GM21723 (cell line): ENCODE measurements around the gene BRINP3.
"Not testable (repeated sequence)": the region's sequence is repeated elsewhere in the genome, so short reads cannot be mapped to it uniquely, and the experiment has no call there.

Experiments used
- ATAC-seq: cut with Tn5 transposase; IDR thresholded peaks from one replicate; pipeline ENCODE4 v1.9.1; 2021; ENCODE audit warnings: mild to moderate bottlenecking, moderate library complexity; ENCODE audit not compliant: unreplicated experiment

The BRINP3 gene

DNA sequence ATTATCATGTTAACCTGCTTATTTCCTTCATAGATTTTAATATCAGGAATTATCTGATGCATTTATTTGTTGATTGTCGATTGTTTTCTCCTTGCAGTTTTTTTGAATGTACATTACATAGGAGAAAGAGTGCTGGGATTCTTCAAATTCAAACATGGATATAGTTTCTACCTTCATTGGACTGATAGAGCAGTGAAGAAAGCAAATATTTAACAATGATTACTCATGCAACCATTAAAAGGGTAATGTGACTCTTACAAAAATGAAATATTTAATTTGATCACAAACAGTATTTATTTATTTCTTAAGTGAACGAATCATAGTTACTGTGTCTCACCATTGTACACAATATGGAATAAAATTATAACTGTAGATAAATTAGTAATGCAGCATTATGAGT, 350.9 kb downstream of the BRINP3 start:
- ATAC-seq, result no peak

DNA sequence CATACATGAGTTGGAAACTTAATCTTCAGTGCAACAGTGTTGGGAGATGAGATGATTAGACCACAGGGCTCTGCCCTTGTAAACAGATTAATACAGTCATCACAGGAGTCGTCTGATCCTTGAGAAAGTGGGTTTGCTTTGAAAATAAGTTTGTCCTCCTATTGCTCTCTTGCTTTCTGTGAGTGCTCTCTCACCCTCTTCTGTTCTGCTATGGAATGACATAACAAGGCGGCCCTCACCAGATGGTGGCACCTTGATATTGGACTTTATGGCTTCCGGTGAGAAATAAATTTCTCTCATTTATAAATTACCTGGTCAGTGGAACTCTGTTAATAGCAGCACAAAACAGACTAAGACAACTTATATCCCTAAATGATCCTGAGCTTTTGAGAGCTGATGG, 353.6 kb downstream of the BRINP3 start:
- ATAC-seq, result no peak

DNA sequence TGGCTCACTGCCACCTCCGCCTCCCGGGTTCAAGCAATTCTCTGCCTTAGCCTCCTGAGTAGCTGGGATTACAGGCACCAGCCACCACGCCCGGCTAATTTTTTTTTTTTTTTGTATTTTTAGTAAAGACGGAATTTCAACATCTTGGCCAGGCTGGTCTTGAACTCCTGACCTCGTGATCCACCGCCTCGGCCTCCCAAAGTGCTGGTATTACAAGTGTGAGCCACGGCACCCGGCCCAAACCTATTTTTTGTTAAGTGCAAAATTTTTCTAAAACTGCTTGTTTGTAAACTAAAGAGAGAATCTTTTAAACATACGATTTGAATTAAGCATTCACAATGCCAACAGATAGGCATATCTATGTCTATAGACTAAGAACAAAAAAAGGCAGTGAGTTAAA, 357.1 kb downstream of the BRINP3 start:
- ATAC-seq, result not testable (repeated sequence)

DNA sequence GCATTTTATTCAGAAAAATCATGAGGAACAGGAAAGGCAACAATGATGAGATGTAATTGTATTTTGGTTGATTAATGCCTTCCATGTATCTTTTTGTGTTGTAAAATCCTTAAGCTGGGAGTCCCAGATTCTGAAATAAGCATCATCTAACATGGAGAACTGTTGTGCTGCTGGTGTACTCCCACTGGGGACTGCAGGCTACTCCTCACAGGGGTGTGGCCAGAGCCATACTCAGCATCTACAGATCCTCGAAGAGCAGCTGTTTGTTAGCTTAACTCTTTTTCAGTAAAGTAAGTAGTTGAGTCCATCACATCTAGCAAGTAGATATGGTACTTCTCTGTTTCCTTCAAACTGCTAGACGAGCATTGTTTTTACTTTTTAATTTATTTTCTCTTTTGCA, 358.0 kb downstream of the BRINP3 start:
- no peak for ATAC-seq

DNA sequence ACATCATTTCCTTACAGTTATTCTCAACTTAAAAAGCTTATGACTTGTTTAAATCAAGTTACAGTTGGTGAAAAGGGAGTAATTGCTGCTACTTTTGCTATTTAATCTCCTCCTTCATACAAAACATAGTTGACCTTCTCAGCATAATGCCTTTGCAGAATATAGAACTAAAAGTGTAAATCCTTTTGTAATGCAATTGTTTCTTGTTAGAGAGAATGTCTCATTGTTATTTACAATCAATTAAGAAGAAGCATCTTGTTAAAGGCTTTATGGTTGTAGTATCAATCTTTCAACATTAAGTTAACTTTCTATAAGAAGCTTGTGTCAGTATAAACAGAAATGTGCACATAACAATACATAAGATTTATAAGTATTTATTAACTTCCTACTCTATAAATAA, 360.7 kb downstream of the BRINP3 start:
- no peak for ATAC-seq

DNA sequence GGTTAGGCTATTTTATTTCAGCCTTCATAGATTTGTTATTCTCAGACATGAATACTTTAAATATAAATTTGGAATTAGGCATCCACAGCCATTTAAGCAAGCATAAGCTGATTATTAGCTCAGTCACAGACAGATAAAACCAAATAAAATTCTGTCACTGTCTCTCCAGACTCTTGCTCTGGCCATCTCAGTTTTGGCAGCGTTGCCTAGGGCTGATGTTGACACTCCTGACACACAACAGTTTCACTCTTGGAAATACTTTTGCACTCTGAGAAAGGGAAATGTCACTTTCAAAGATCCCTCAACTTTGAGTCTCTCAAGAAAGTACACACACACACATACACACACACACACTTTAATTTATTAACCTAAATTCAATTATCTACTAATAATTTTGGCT, 372.7 kb downstream of the BRINP3 start:
- ATAC-seq, result no peak

DNA sequence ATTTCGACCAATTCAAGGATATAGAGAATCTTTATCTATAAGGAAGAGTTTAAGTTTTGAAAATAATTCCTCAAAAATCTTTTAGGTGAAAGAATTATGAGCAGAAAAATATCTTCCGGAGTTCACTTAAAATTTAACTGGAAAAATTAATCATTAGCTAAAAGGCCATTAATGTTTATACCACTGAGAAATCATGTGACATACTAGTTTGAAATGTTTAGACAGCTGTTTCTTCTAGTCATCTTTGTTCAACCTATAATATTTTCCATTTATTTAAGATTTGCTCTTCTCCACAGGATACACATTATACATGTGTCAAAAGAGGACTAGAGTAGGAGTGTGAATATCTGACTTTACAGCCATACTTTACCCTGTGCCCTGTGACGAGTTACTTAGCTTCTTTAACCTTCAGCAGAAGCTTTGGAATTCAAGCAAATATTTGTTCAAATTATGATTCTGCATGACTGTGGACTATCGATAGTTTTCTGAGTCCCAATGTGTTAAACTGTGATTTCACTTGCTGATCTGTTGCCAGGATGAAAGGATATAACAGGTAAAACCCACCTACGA, 374.8 kb downstream of the BRINP3 start:
- ATAC-seq, result no peak

DNA sequence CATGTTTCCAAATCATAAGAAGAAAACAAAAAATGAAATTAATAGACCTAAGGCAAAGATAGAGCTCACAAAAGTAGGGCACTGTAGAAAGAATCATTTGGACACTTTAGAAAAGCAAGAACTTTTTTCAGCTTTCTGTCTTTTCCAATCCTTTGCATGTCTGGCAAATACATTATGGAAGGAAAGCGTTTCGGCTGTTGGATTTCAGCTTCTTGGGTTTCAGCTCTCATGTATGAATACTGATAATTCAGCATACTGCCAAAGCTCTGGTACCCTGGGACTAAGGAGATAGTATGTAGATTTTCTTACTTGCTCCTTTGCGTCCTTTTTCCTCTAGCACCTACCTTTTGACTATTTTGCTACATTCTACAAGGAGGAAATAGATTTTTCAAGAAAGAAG, 375.9 kb downstream of the BRINP3 start:
- ATAC-seq, result no peak

DNA sequence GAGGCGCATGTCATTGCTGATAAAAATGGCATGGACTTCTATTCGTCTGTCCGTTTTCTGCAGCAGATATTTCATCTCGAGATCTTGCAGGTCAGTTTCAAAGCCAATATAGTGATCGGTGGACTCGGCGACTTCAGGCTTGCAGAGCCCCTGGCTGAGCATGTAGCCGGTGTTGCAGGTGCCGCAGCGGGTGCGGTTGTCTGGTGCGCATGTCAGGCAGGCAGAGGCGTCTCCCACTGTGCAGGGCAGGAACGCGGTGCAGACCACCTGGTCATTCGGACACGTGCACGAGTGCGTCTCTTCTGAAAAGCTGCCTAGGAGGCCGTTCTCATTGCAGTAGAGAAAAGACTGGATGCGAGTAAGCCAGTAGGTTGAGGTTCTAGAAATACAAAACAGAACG, 378.9 kb downstream of the BRINP3 start:
- ATAC-seq, result no peak

DNA sequence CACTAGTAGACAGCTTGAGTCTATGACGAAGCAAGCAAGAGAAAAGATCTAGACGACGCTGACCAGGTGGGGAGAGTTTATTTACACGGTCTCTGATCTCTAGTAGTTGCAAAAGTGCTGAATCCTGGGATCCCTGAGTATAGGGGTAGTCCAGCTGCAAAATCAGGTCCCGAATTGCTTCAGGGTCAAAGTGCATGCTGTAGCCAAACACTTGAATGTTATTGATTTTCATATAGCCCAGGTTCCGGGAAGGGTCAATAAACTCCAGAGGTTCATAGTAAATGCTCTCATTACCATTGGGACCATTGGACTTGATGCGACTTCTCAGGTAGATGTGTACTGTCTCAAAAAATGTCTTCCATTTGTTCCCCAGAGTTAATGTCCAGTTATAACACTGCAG, 379.6 kb downstream of the BRINP3 start:
- no peak for ATAC-seq

DNA sequence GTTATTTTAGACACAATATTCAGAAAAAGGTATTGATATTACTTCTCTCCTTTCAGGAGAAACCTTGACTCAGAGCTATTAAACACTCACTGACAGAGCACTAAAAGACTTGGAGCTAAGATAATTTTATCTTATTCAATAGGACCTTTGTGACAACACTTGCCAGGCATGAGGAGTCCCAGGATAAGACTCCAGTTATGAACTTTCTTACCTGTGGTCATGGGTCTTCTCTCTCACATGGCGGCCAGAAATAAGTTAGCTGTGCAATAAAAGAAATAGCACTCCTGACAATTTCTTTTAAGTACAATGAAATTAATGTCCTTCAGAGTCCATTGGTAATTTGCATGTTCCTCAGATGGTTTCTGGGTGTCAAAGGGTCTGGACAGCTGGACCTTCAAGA, 382.1 kb downstream of the BRINP3 start:
- ATAC-seq, result no peak

DNA sequence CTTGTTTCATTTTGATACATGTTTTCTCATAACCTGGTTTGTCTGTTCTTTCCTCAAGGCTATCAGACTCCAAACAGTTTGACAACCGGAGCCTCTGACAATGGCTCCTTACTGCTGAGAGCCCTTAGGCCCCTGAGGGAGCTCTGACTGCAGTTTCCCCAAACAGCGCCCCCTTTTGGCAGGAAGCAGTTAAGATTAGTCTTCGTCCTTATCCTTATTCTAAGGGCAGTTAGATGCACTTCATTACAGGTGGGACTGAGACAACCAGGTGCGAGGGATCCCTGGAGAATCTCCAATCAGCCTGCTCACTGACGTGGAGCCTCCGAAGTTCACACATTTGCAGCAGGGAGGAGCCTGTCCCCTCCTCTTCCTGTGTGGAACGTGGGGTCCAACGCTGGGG, 393.1 kb downstream of the BRINP3 start:
- ATAC-seq, result no peak

DNA sequence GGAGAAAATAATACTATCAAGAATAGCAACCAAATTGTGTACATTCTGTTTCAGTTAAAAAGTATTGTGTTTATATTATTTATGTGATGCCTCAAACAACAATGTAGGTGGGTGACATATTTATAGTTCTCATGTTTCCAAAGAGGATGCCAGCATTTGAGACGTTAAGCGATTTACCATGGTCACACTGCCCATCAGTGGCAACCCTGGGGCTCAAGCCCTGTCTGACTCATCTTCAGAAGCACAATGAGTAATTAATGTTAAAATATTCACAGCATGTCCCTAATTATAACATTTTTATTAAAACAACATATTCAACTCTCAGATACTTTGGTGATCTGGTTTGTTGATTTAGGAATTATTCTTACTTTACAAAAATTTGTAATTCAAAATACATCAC, 409.4 kb downstream of the BRINP3 start:
- ATAC-seq, result no peak

DNA sequence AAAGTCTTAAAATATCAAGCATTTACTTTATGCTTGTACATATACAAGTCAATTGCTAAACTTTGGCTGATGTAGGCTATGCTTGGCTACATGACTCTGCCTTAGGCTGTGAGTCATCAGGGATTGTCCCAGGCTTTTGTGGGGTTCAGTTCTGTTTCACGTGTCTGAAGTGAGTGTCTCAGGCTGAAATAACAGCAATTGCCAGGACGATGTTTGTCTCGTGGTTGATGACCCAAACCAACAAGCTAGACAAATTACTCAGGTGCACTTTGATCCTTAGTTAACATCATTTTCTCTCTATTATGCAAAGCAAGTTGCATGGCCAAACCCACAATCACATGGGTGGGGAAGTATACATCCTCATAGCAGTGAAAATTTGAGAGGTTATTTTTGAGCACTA, 410.1 kb downstream of the BRINP3 start:
- ATAC-seq, result no peak

DNA sequence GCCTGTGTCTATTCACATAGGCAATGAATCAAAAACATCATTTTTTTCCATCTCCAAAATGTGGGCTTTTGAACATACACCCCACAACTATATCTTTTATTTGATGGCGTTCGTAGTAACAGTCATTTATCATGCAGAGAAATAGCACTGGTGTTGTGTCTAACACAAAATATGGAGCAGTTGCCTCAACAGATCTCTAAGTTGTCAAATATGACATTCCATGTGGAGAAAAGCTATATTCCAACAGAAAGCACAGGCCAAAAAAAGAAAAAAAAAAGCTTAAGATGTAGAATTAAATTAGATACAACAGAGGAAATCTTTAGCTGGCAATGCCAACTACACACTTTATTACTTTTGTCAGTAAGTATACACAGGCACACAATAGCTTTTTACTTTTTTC, 411.7 kb downstream of the BRINP3 start:
- ATAC-seq, result no peak

DNA sequence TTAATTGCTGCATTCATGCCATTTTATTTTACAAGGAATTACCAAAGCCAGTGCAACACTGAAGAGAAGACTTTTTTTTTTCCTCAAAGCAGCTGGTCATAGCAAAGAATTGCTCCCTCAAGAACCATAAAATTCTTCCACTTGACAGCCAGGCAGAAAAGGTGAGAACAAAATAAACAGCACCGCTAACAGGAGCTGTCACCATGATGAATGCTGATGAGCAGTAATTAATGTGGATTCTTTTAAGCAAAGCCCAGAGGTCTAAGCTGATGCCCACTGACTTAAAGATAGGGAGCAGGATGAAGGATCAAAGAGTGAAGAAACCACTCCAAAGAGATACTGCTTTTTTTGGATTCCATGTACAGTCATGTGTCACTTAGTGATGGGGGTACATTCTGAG, 428.4 kb downstream of the BRINP3 start:
- ATAC-seq, result no peak
